HepG2 (cell line): ENCODE data around the gene DQX1. TPM values are rescaled to one million over a fixed set of nuclear protein-coding genes. Genes with fewer than 3 reads are reported as not detected.

Source experiments
- ATAC-seq: fragments of 200-7000 bp; cut with Tn5 transposase; 3 replicates; pipeline ENCODE4 v1.9.1; 2020; ENCODE audit warnings: mild to moderate bottlenecking, moderate library complexity
- BruUV-seq: library from RNA; stranded (reverse); fragments of 400-500 nt; replicated peaks from 2 replicates; lab custom pipeline; 2021; lab: Mats Ljungman, UMichigan
- CTCF ChIA-PET: fragments of 300-600 bp; formaldehyde crosslinking; extraction: SDS; loops from one replicate; lab custom pipeline; 2021; ENCODE audit warnings: low total read pairs, inconsistent platforms, low intra/inter-chr PET ratio; lab: Yijun Ruan, JAX
- POLR2A ChIA-PET: fragments of 350-600 bp; sonication (Branson Sonifier 250); formaldehyde crosslinking; loops from one replicate; lab custom pipeline; 2020; ENCODE audit warnings: antibody characterized with exemption, inconsistent platforms; lab: Yijun Ruan, JAX
- DNase-seq: peaks from one replicate; pipeline ENCODE4 v3.0.0-alpha.2; 2015; ENCODE audit warnings: low spot score
- FAIRE-seq: peaks from 3 replicates; lab custom pipeline; 2011; peaks lifted over from hg19 to GRCh38; lab: Jason Lieb, UNC
- H2AFZ ChIP-seq: one replicate; pipeline ENCODE4 v1.6.1; 2011; ENCODE audit warnings: low read length, inconsistent platforms
- H3K27ac ChIP-seq: fragments of 300-600 bp; 3 replicates; pipeline ENCODE4 v1.8.0; 2011; ENCODE audit warnings: mixed run types, mild to moderate bottlenecking, mixed read lengths, low read length, inconsistent platforms; ENCODE audit not compliant: insufficient read depth; ENCODE audit errors: extremely low read length
- H3K27me3 ChIP-seq, 2 experiments: fragments of 200-600 bp in 1 of 2; 2 replicates in 1 of 2; 3 replicates in 1 of 2; pipeline versions ENCODE4 v1.6.0 to v1.8.0; 2011; ENCODE audit warnings: low read length in 2 of 2, mild to moderate bottlenecking in 2 of 2, moderate library complexity in 2 of 2, inconsistent platforms in 1 of 2; ENCODE audit not compliant: insufficient read depth in 2 of 2, control insufficient read depth in 1 of 2
- H3K36me3 ChIP-seq, 2 experiments: fragments of 200-600 bp in 1 of 2; replicated peaks in 1 of 2; 2 replicates in 1 of 2; 3 replicates in 1 of 2; pipeline versions ENCODE4 v1.5.1 to v1.8.0; 2011; ENCODE audit warnings: low read length in 2 of 2, inconsistent platforms in 1 of 2; ENCODE audit not compliant: insufficient read depth in 2 of 2, control insufficient read depth in 1 of 2
- H3K4me1 ChIP-seq: 2 replicates; pipeline ENCODE4 v1.5.1; 2012; ENCODE audit warnings: low read length, inconsistent platforms; ENCODE audit not compliant: insufficient read depth
- H3K4me2 ChIP-seq: 2 replicates; pipeline ENCODE4 v1.6.0; 2011; ENCODE audit warnings: low read depth, low read length, inconsistent platforms
- H3K4me3 ChIP-seq, 3 experiments: fragments of 200-600 bp in 1 of 3; sonication (generic), shearing (Covaris generic) in 1 of 3; replicated peaks in 1 of 3; 2 replicates each; pipeline ENCODE4 v1.5.1; 2011 to 2016; ENCODE audit warnings: low read length in 3 of 3, inconsistent platforms in 2 of 3, low read depth in 2 of 3, mild to moderate bottlenecking in 2 of 3, control low read depth in 1 of 3, mixed read lengths in 1 of 3; ENCODE audit not compliant: insufficient read depth in 1 of 3
- H3K79me2 ChIP-seq: one replicate; pipeline ENCODE4 v1.6.1; 2011; ENCODE audit warnings: low read length, inconsistent platforms; ENCODE audit not compliant: insufficient read depth
- H3K9ac ChIP-seq: 2 replicates; pipeline ENCODE4 v1.6.0; 2011; ENCODE audit warnings: mild to moderate bottlenecking, low read depth, low read length, inconsistent platforms; ENCODE audit not compliant: insufficient read depth
- H3K9me3 ChIP-seq: 2 replicates; pipeline ENCODE4 v1.5.1; 2012; ENCODE audit warnings: mild to moderate bottlenecking, low read length
- H4K20me1 ChIP-seq: 2 replicates; pipeline ENCODE4 v1.6.0; 2011; ENCODE audit warnings: inconsistent platforms, mild to moderate bottlenecking, low read length, moderate library complexity; ENCODE audit not compliant: insufficient read depth
- DMAP1 ChIP-seq: IDR thresholded peaks from 2 replicates; pipeline ENCODE4 v1.6.1; 2016
- ETV6 ChIP-seq: sonication (generic); formaldehyde crosslinking; conservative IDR thresholded peaks from 2 replicates; pipeline ENCODE4 v1.4.0; 2020; ENCODE audit warnings: missing genetic modification reagents
- EZH2 ChIP-seq: conservative IDR thresholded peaks from 2 replicates; pipeline ENCODE4 v1.6.1; 2012; ENCODE audit warnings: mild to moderate bottlenecking, low read depth, low read length, moderate library complexity
- GABPB1 ChIP-seq: IDR thresholded peaks from 2 replicates; pipeline ENCODE4 v1.6.1; 2016; ENCODE audit warnings: mild to moderate bottlenecking, missing genetic modification reagents, moderate library complexity, missing compliant biosample characterization
- GLI4 ChIP-seq: sonication (generic); formaldehyde crosslinking; IDR thresholded peaks from 2 replicates; pipeline ENCODE4 v1.5.1; 2020; ENCODE audit warnings: missing genetic modification reagents, mild to moderate bottlenecking, moderate library complexity, borderline replicate concordance
- KLF12 ChIP-seq: sonication (generic); formaldehyde crosslinking; IDR thresholded peaks from 2 replicates; pipeline ENCODE4 v1.4.0; 2020; ENCODE audit warnings: missing genetic modification reagents, borderline replicate concordance
- KLF9 ChIP-seq: IDR thresholded peaks from 2 replicates; pipeline ENCODE4 v1.6.1; 2016; ENCODE audit warnings: low read depth
- MAZ ChIP-seq, 2 experiments: sonication (generic) in 1 of 2; formaldehyde crosslinking in 1 of 2; IDR thresholded peaks; 2 replicates each; pipeline versions ENCODE4 v1.5.0 to v1.6.1; 2012 to 2020; ENCODE audit warnings: low read depth in 2 of 2, mild to moderate bottlenecking in 2 of 2, borderline replicate concordance in 1 of 2, improper control_type of control experiment in 1 of 2, low read length in 1 of 2, missing genetic modification reagents in 1 of 2, moderate library complexity in 1 of 2
- MBNL3 ChIP-seq: fragments of 250-450 bp; sonication (Bioruptor Pico); conservative IDR thresholded peaks from 2 replicates; pipeline ENCODE4 v1.8.0; 2022; ENCODE audit warnings: mild to moderate bottlenecking, inconsistent platforms
- MXI1 ChIP-seq: IDR thresholded peaks from 3 replicates; pipeline ENCODE4 v1.6.1; 2012; ENCODE audit warnings: low read depth, low read length, inconsistent platforms, borderline replicate concordance
- NCOA2 ChIP-seq: sonication (generic); formaldehyde crosslinking; IDR thresholded peaks from 2 replicates; pipeline ENCODE4 v1.8.0; 2022; ENCODE audit warnings: inconsistent platforms
- NCOA5 ChIP-seq: sonication (generic); formaldehyde crosslinking; IDR thresholded peaks from 2 replicates; pipeline ENCODE4 v1.4.0; 2020; ENCODE audit warnings: missing genetic modification reagents
- TAF15 ChIP-seq: fragments of 200-400 bp; formaldehyde crosslinking; IDR thresholded peaks from one replicate; pipeline ENCODE4 v1.6.1; 2018; ENCODE audit warnings: mild to moderate bottlenecking, low read depth, low read length; ENCODE audit not compliant: poor library complexity, severe bottlenecking
- TCF12 ChIP-seq, 2 experiments: fragments of 450-650 bp in 1 of 2; sonication (generic) in 1 of 2; formaldehyde crosslinking in 1 of 2; IDR thresholded peaks; 2 replicates each; pipeline versions ENCODE4 v1.6.1 to v1.8.0; 2017 to 2022; ENCODE audit warnings: antibody characterized with exemption in 1 of 2, mild to moderate bottlenecking in 1 of 2, missing genetic modification reagents in 1 of 2, moderate library complexity in 1 of 2
- ZFP91 ChIP-seq: sonication (generic); formaldehyde crosslinking; IDR thresholded peaks from 2 replicates; pipeline ENCODE4 v1.9.0; 2022; ENCODE audit warnings: missing genetic modification reagents, mild to moderate bottlenecking, borderline replicate concordance
- ZNF207 ChIP-seq: fragments of 450-650 bp; IDR thresholded peaks from 2 replicates; pipeline ENCODE4 v1.6.1; 2016; ENCODE audit warnings: antibody characterized with exemption, borderline replicate concordance
- ZNF33A ChIP-seq: sonication (generic); formaldehyde crosslinking; IDR thresholded peaks from 2 replicates; pipeline ENCODE4 v1.5.1; 2020; ENCODE audit warnings: missing genetic modification reagents, mild to moderate bottlenecking, moderate library complexity, borderline replicate concordance
- ZNF382 ChIP-seq: sonication (generic); formaldehyde crosslinking; IDR thresholded peaks from 2 replicates; pipeline ENCODE4 v1.5.0; 2020; ENCODE audit warnings: missing genetic modification reagents, mild to moderate bottlenecking, borderline replicate concordance
- ZNF75D ChIP-seq: sonication (generic); formaldehyde crosslinking; IDR thresholded peaks from 2 replicates; pipeline ENCODE4 v1.8.1; 2023; ENCODE audit warnings: missing genetic modification reagents, mild to moderate bottlenecking, borderline replicate concordance
- WGBS: methylation state at CpG from one replicate; pipeline ENCODE4 v1.1.6; 2017; ENCODE audit warnings: low lambda C conversion rate; 5-methylcytosine and 5-hydroxymethylcytosine counted together
- in situ Hi-C: cut with HindIII; loops from 2 replicates; pipeline ENCODE4 v1.10.0; 2017; ENCODE audit warnings: low pct_unique_long_range_greater_than_20kb; ENCODE audit not compliant: extremely low pct_ligation_motif_present
- intact Hi-C: fragments of 100-400 bp; cut with micrococcal nuclease; formaldehyde crosslinking; loops from one replicate; pipeline ENCODE4 v1.10.0; 2022; ENCODE audit not compliant: unreplicated experiment
- polyA plus RNA-seq, 8 experiments: library from polyadenylated mRNA; depleted of rRNA in 3 of 8; stranded (reverse) in 7 of 8; unstranded in 1 of 8; fragments of >200 nt; fragmentation: Illumina TruSeq in 4 of 8; extraction: Trizol in 4 of 8; gene quantifications; 2 replicates each; pipeline versions ENCODE4 v1.2.1 to v1.2.3, GENCODE V29; 2011 to 2016; ENCODE audit warnings: low read depth in 4 of 8, missing spikeins in 1 of 8, mixed read lengths in 1 of 8; ENCODE audit not compliant: insufficient read depth in 1 of 8
- total RNA-seq, 5 experiments: library from RNA; depleted of rRNA; stranded (reverse); fragments of >200 nt; fragmentation: Illumina TruSeq; extraction: Trizol; gene quantifications; 2 replicates each; pipeline ENCODE4 v1.2.3, GENCODE V29; 2016; ENCODE audit warnings: low read depth in 1 of 5
- TF ChIP-seq, protein P1 (sequence below): conservative IDR thresholded peaks from 2 replicates; pipeline ENCODE4 v1.6.1; 2018; ENCODE audit warnings: missing genetic modification reagents

Gene DQX1
- total and polyA plus RNA-seq, 2 of the 13 experiments (the other 11 are each of a cell fraction or from before 2014, with no cell fraction given): 27.6 to 89.8 TPM

- ChIA-PET CTCF (interaction anchor here (1.0 to 2.4 kb wide), 7 partner anchors 18 to 104 kb away, joined by 3 to 20 read pairs (median 10); partner anchors contain the start of genes AUP1, HTRA2, INO80B and MOGS), POLR2A (interaction anchor here (0.6 to 20.6 kb wide), 21 partner anchors 10 to 357 kb away, joined by 3 to 795 read pairs (median 11); partner anchors contain the start of genes AUP1, C2orf81, DQX1 and HTRA2)
- H3K79me2 ChIP-seq: peaks cover 45% of the 10 kb centered on the region
- TF ChIP-seq ZNF33A (CRISPR knock-in tag) (no peak), KLF9 (CRISPR knock-in tag) (no peak), ZNF75D (CRISPR knock-in tag) (no peak), GLI4 (CRISPR knock-in tag) (peak; percentile 95; the same call in 1 of the 2 replicates), GABPB1 (CRISPR knock-in tag) (peak; percentile 98), EZH2 (no peak), TAF15 (peak; percentile 74), MBNL3 (CRISPR knock-in tag) (no peak), ZNF207 (no peak), DMAP1 (CRISPR knock-in tag) (peak; percentile 90), MAZ (IDR thresholded peaks at IDR 0.05; ENCODE audit: borderline replicate concordance, low read depth, low read length) (peak; percentile 72; the same call in 1 of the 2 replicates), MAZ (CRISPR knock-in tag; IDR thresholded peaks at IDR 0.05; ENCODE audit: low read depth) (peak; percentile 94), TCF12 (IDR thresholded peaks at IDR 0.05) (no peak), TCF12 (CRISPR knock-in tag; IDR thresholded peaks at IDR 0.05) (no peak; the same call in 1 of the 2 replicates), KLF12 (CRISPR knock-in tag) (peak; percentile 96), ZNF382 (CRISPR knock-in tag) (no peak), ZFP91 (CRISPR knock-in tag) (peak; percentile 92), ETV6 (no peak), NCOA5 (CRISPR knock-in tag) (no peak), MXI1 (peak; percentile 81; the same call in 2 of the 3 replicates), NCOA2 (CRISPR knock-in tag) (0 out of 2 replicates have a peak, but pooled peaks have one; percentile 10)
- TF ChIP-seq, protein P1, sequence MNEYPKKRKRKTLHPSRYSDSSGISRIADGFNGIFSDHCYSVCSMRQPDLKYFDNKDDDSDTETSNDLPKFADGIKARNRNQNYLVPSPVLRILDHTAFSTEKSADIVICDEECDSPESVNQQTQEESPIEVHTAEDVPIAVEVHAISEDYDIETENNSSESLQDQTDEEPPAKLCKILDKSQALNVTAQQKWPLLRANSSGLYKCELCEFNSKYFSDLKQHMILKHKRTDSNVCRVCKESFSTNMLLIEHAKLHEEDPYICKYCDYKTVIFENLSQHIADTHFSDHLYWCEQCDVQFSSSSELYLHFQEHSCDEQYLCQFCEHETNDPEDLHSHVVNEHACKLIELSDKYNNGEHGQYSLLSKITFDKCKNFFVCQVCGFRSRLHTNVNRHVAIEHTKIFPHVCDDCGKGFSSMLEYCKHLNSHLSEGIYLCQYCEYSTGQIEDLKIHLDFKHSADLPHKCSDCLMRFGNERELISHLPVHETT: peak; percentile 48; the same call in 1 of the 2 replicates
Measured at GRCh38 chr2:74482801-74483674, 43.0 kb downstream of the DQX1 start, which contains the start of the genes CCDC142 and TTC31. Gene CCDC142 (minus strand): TSS chr2:74482998. CDS start chr2:74482837, 161 bp downstream. Gene TTC31 (plus strand): TSS chr2:74483081. CDS start chr2:74483096, 15 bp downstream.

More at GRCh38 chr2:74482801-74483674, 43.0 kb downstream of the DQX1 start, which contains the start of the genes CCDC142 and TTC31:
- H3K27me3 ChIP-seq: no peaks in the 10 kb centered on the region; a peak in 1 of 5 replicates
- ATAC-seq: peak; percentile 91
- no peaks in the 10 kb centered on the region for H4K20me1 ChIP-seq
- BruUV-seq: TSS peak; percentile 87
- FAIRE-seq: peak; percentile 92
- peak within 1 kb of the TSS; percentile 89 for H3K27ac ChIP-seq
- in situ Hi-C loops (loop anchor here (5.0 kb wide), 1 partner anchor 99 kb away; no protein-coding TSS in a partner anchor), intact Hi-C loops (loop anchor here (1.0 kb wide), 5 partner anchors 19 to 104 kb away; partner anchors contain the start of genes AUP1, HTRA2 and PCGF1)
- DNase-seq: peak; percentile 97
- H3K36me3 ChIP-seq: peaks cover 2 to 10% of the 10 kb centered on the region in 2 experiments; a peak in 4 of 5 replicates
- H3K4me1 ChIP-seq: peaks cover 70% of the 10 kb centered on the region
- WGBS: under 1% methylated on average over 32 of the region's 50 CpGs
- peak within 1 kb of the TSS; percentile 91 for H3K9ac ChIP-seq
- H3K4me2 ChIP-seq: peak within 1 kb of the TSS; percentile 78
- H2AFZ ChIP-seq: peak within 1 kb of the TSS; percentile 85
- H3K4me3 ChIP-seq: peak within 1 kb of the TSS; percentile 82 to 87 (median 83)
- H3K9me3 ChIP-seq: no peaks in the 10 kb centered on the region
